WERI-Rb-1 (cell line): ENCODE results near the gene SCP2D1.

Source experiments
- DNase-seq: peaks from one replicate; pipeline ENCODE4 v3.0.0-alpha.2; 2020
- H3K27ac ChIP-seq: fragments of 250-450 bp; sonication (Bioruptor Pico); 2 replicates; pipeline ENCODE4 v1.5.1; 2020; ENCODE audit warnings: mild to moderate bottlenecking, moderate library complexity
- H3K27me3 ChIP-seq: fragments of 250-450 bp; sonication (Bioruptor Pico); 2 replicates; pipeline ENCODE4 v1.5.1; 2021; ENCODE audit warnings: mild to moderate bottlenecking, low read depth, moderate library complexity; ENCODE audit not compliant: insufficient read depth, severe bottlenecking
- H3K36me3 ChIP-seq: fragments of 250-450 bp; sonication (Bioruptor Pico); 2 replicates; pipeline ENCODE4 v1.5.1; 2020; ENCODE audit warnings: mild to moderate bottlenecking, moderate library complexity
- H3K4me3 ChIP-seq: 2 replicates; pipeline ENCODE4 v1.5.1; 2011; ENCODE audit warnings: low read depth, mild to moderate bottlenecking, control low read depth, low read length
- H3K9me3 ChIP-seq: fragments of 250-450 bp; sonication (Bioruptor Pico); 2 replicates; pipeline ENCODE4 v1.5.1; 2021; ENCODE audit warnings: mild to moderate bottlenecking, moderate library complexity; ENCODE audit not compliant: severe bottlenecking
- TF ChIP-seq, protein P1 (sequence below): IDR thresholded peaks from 2 replicates; pipeline ENCODE4 v1.5.1; 2011; ENCODE audit warnings: low read depth, mild to moderate bottlenecking, control low read depth, inconsistent platforms, low read length

Gene SCP2D1

DNA sequence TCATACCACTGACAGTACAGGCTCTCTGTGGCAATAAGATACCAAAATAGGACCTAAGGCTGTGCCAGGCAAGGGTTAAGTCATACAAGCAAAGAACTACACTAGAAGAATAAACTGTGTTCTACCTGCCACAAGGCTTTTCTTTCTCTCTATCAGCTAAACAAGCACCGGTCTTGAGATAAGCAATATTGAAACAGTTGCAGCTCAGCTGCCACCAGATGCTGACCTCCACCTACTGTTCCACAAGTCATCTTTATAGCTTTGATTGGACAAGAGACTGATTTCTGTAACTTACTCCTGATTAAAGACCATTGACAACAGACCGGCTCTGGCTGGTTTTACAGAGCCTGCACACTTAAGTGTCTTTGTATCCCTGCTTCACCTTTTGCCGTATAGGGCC is 24.1 kb downstream of the SCP2D1 start:
- H3K36me3 ChIP-seq = no peaks in the 10 kb centered on the region
- H3K27ac ChIP-seq = no peak overlapping the region
- H3K27me3 ChIP-seq = peaks cover 28% of the 10 kb centered on the region
- TF ChIP-seq, protein P1, sequence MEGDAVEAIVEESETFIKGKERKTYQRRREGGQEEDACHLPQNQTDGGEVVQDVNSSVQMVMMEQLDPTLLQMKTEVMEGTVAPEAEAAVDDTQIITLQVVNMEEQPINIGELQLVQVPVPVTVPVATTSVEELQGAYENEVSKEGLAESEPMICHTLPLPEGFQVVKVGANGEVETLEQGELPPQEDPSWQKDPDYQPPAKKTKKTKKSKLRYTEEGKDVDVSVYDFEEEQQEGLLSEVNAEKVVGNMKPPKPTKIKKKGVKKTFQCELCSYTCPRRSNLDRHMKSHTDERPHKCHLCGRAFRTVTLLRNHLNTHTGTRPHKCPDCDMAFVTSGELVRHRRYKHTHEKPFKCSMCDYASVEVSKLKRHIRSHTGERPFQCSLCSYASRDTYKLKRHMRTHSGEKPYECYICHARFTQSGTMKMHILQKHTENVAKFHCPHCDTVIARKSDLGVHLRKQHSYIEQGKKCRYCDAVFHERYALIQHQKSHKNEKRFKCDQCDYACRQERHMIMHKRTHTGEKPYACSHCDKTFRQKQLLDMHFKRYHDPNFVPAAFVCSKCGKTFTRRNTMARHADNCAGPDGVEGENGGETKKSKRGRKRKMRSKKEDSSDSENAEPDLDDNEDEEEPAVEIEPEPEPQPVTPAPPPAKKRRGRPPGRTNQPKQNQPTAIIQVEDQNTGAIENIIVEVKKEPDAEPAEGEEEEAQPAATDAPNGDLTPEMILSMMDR = no peak
- no peak for DNase-seq
- no peaks in the 10 kb centered on the region for H3K9me3 ChIP-seq
- no peak overlapping the region for H3K4me3 ChIP-seq

- Histone ChIP-seq H3K27ac (no peak overlapping the region), H3K27me3 (peaks cover 34% of the 10 kb centered on the region), H3K36me3 (no peaks in the 10 kb centered on the region), H3K9me3 (peaks cover 3% of the 10 kb centered on the region), H3K4me3 (no peak overlapping the region)
- TF ChIP-seq, protein P1 = no peak
- no peak for DNase-seq
Measured at GRCh38 chr20:18839507-18840247, 26.1 kb downstream of the SCP2D1 start.

DNA sequence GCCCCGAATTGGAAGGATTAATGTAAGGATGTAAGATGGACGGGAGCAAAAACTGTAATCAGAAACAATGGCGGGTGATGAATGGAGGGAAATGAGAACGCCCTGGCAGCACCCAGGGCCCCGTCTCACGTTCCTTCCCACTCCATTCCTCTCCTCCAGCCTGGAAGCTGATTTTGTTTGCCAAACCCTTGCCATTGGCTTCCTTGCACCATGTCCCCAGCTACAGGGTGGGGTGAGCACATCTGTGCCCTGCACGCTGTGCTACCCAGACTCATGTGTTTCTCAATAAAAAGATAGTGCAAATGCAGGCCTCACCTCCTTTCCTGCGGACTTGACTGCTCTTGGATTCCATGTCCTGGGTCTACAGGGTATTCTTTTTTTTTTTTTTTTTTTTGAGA is 26.7 kb downstream of the SCP2D1 start:
- H3K9me3 ChIP-seq = peaks cover 3% of the 10 kb centered on the region
- H3K36me3 ChIP-seq = no peaks in the 10 kb centered on the region
- TF ChIP-seq, protein P1 = no peak

DNA sequence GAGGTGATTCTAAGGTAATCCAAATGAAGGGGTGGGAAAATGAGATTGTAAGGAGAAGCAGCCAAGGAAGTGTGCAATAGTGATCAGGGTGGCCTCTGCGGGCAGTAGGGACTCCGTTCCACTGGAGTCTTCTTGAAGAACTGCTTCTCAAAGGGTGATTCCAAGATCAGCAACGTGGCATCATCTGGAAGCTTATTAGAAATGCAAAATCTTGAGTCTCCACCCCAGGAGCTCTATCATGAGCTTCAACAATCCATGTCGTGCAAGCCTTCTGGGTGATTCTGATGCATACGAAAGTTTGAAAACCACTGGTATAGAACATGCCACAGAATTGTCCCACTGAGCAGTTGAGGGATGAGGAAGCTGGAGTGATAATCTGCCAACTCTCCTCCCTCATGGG is 31.4 kb downstream of the SCP2D1 start:
- Histone ChIP-seq H3K27me3 (peaks cover 48% of the 10 kb centered on the region), H3K27ac (no peak overlapping the region), H3K9me3 (peaks cover 3% of the 10 kb centered on the region), H3K36me3 (no peaks in the 10 kb centered on the region), H3K4me3 (no peak overlapping the region)
- DNase-seq = no peak
- TF ChIP-seq, protein P1 = no peak

More for the DNA sequence above, 26.7 kb downstream of the SCP2D1 start:
- Histone ChIP-seq H3K27ac (no peak overlapping the region), H3K27me3 (peaks cover 30% of the 10 kb centered on the region), H3K4me3 (no peak overlapping the region)
- DNase-seq = no peak

- TF ChIP-seq, protein P1 = no peak
- peaks cover 59% of the 10 kb centered on the region for H3K27me3 ChIP-seq
- H3K9me3 ChIP-seq = peaks cover 3% of the 10 kb centered on the region
- DNase-seq = no peak
- no peak overlapping the region for H3K4me3 ChIP-seq
- no peaks in the 10 kb centered on the region for H3K36me3 ChIP-seq
- H3K27ac ChIP-seq = no peak overlapping the region
Measured at GRCh38 chr20:18847226-18847755, 33.7 kb downstream of the SCP2D1 start.
